Upper lobe of left lung (tissue), 4 donors: Measurements from ENCODE around the gene SECISBP2L.

Experiments used
- POLR2A ChIP-seq, 4 donors: fragments of 450-650 bp; IDR thresholded peaks; one replicate each; pipeline ENCODE4 v1.5.1; 2016 to 2017; ENCODE audit warnings: antibody characterized with exemption in 4 of 4, mild to moderate bottlenecking in 2 of 4
- POLR2AphosphoS5 ChIP-seq, 2 donors: sonication (generic); formaldehyde crosslinking; IDR thresholded peaks; one replicate each; pipeline ENCODE4 v1.5.1; 2017; ENCODE audit warnings: antibody characterized with exemption in 2 of 2
- TF ChIP-seq, protein P1 (sequence below), 6 experiments: fragments of 450-650 bp in 4 of 6; fragments of 200-600 bp in 2 of 6; sonication (generic) in 2 of 6; IDR thresholded peaks; one replicate each; pipeline ENCODE4 v1.5.1; 2016 to 2019; ENCODE audit warnings: antibody characterized with exemption in 6 of 6

DNA sequence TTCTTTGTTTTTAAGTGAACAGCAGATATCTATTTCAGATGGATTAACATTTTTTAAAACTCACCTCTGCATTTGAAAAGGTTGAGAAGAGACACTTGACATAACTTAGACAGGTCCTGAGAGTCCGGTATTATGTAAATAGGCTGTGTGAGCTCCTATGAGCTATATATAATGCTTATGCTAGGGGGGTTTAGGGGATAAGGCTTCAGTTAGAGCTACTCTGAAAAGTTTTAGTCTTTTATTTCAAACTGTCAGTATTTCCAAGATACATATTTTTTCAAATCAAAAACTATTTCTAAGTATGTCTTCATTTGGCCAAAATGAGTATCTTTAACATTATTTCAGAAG lies 99.4 kb downstream of the SECISBP2L start:
- TF ChIP-seq, protein P1, sequence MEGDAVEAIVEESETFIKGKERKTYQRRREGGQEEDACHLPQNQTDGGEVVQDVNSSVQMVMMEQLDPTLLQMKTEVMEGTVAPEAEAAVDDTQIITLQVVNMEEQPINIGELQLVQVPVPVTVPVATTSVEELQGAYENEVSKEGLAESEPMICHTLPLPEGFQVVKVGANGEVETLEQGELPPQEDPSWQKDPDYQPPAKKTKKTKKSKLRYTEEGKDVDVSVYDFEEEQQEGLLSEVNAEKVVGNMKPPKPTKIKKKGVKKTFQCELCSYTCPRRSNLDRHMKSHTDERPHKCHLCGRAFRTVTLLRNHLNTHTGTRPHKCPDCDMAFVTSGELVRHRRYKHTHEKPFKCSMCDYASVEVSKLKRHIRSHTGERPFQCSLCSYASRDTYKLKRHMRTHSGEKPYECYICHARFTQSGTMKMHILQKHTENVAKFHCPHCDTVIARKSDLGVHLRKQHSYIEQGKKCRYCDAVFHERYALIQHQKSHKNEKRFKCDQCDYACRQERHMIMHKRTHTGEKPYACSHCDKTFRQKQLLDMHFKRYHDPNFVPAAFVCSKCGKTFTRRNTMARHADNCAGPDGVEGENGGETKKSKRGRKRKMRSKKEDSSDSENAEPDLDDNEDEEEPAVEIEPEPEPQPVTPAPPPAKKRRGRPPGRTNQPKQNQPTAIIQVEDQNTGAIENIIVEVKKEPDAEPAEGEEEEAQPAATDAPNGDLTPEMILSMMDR (IDR thresholded peaks at IDR 0.05) = no peak
- TF ChIP-seq POLR2A (IDR thresholded peaks at IDR 0.05) (no peak), POLR2AphosphoS5 (IDR thresholded peaks at IDR 0.05) (no peak)
